Measurements from ENCODE around the gene PCDHGA5.
"Not testable (repeated sequence)": the region's sequence is repeated elsewhere in the genome, so short reads cannot be mapped to it uniquely, and the experiment has no call there.

Gene PCDHGA5

DNA sequence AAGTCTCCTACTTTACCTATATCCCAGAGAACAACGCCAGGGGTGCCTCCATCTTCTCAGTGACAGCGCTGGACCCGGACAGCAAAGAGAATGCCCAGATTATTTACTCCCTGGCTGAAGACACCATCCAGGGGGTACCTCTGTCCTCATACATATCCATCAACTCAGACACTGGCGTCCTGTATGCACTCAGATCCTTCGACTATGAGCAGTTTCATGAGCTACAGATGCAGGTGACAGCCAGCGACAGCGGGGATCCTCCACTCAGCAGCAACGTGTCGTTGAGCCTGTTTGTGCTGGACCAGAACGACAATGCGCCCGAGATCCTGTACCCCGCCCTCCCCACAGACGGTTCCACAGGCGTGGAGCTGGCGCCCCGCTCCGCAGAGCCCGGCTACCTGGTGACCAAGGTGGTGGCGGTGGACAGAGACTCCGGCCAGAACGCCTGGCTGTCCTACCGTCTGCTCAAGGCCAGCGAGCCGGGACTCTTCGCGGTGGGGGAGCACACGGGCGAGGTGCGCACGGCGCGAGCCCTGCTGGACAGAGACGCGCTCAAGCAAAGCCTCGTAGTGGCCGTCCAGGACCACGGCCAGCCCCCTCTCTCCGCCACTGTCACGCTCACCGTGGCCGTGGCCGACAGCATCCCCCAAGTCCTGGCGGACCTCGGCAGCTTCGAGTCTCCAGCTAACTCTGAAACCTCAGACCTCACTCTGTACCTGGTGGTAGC is 50.7 kb downstream of the PCDHGA5 start:
- DNase-seq = not testable (repeated sequence)

DNA sequence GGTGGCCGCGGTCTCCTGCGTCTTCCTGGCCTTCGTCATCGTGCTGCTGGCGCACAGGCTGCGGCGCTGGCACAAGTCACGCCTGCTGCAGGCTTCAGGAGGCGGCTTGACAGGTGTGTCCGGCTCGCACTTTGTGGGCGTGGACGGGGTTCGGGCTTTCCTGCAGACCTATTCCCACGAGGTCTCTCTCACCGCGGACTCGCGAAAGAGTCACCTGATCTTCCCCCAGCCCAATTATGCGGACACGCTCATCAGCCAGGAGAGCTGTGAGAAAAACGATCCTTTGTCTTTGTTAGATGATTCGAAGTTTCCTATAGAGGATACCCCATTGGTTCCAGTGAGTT is 51.3 kb downstream of the PCDHGA5 start:
- DNase-seq = not testable (repeated sequence)
